ENCODE results near the gene CFAP20DC.
"Not testable (repeated sequence)": the region's sequence is repeated elsewhere in the genome, so short reads cannot be mapped to it uniquely, and the experiment has no call there.

The CFAP20DC gene

DNA sequence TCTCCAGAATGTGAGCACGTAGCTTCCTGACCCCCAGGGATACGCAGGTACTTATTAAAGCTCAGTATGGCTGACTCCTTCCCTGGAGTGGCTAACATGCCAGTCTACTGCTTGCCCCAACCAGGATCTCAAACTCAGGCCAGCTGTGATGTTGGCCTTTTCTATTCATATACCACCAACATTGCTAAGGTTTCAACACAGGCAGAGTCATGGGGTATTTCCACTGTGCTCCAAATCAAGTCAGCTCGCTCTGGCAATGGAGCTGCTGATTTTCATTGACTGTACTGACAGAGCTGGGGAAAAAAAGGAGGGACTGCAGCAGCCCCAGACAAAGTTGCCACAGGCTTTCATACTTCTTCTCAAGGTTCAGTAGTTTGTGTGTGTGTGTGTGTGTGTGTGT is 87.0 kb downstream of the CFAP20DC start:
- peak; percentile 9 for DNase-seq (ENCODE audit: low spot score)

DNA sequence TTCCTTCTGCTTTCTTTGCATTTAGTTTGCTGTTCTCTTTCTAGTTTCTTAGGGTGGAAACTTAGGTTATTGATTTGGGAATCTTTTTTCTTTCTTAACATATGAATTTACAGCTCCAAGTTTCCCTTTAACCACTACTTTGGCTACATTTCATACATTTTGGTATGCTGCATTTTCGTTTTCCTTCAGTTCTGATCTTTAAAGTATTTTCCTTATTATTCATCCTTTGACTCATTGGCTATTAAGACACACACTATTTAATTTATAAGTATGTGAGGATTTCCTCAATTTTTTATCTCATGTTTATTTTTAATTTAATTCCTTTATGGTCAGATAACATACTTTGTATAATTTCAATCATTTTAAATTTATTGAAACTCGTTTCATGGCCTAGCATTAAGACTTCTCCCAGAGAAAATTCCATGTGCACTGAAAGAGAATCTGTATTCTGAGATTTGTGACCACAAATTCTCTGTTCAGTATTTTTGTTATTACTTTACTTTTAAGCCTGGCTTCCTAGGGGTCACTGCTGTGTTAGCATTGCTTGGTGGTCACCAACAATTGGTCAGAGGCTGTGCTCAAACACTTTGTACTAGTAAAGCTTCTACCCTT is 87.7 kb downstream of the CFAP20DC start:
- DNase-seq (ENCODE audit: low spot score), result peak; percentile 34

DNA sequence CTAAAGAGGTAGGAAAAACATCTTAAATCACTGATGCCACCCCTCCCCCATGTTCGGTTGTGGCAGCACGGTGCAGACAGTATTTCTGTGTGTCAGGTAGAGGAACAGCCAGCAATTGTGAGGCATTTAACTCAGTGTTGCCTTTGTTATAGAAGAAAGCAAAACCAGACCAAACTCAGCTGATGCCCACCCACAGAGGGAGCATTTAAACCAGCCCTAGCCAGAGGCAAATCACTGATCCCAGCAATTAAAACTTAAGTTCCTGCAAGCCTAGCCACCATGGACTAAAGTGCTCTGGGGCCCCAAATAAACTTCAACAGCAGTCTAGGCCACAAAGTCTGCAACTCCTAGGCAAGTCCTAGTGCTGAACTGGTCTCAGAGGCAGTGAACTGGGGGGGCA is 94.5 kb downstream of the CFAP20DC start:
- DNase-seq (ENCODE audit: low spot score), result no peak

DNA sequence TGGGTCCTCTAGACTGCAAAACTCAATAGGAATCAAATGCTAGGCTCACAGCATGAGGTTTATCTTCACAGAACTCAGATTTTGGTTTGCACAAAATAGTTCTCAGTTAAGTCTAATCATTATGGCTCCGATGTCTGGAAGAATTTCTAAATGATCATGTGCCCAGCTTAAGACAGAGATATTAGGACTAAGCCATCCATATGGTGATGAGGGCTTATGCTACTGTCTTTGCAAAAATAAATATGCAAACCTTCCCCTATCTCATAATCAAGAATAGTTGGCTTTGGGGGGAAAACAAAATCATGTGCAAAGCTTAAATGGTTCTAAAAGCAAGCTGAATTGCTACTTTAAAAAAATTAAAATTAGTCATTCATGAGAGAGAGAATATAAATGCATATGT is 96.5 kb downstream of the CFAP20DC start:
- DNase-seq (ENCODE audit: low spot score), result no peak

DNA sequence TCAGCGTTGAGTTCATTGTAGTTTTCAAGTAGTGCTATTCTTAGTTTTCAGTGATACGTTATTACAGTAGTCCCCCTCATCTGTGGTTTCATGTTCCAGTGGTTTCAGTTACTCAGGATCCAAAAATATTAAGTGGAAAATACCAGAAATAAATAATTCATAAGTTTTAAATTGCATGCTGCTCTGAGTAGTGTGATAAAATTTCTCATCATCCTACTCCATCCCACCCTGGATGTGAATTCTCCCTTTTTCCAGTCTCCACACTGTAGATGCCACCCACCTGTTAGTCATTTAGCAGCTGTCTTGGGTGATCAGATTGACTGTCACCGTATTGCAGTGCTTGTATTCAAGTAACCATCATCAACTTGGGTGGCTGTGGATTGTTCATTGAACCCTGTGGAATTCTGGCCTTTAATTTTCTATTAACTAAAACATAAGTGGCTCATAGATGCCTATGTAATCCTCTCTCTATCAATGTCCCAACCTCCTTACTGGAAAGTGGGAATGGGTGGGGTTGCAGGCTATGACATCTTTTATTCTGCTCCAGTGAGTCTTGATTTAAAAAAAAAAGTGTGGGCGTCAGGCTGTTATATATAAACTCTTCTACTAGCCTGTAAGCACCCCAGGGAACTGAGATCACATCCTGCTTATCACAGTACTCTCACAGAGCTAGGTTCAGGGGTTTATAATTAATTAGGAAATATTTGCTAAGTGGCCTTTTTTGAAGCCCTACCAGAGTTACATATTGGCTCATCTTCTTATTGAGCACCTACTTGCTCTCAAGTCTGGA is 97.5 kb downstream of the CFAP20DC start:
- no peak for DNase-seq (ENCODE audit: low spot score)

DNA sequence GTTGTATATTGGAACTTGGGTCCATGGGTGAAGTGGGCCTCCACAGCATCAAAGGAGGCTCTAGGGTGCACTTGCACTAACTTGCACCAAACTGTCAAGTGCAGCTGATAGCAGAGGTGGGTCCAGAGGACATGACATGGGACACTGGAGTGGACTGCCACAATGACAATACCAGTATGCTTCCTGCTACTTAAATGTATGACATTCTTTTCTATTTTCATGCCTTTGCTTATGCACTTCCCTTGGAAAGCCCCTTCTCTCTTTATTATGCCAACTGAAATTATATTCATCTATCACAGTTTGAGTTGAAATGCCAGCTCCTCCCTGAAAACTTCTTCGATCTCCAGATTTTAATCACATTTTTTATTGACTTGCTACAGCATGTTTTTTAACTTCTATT is 101.8 kb downstream of the CFAP20DC start:
- no peak for DNase-seq (ENCODE audit: low spot score)

DNA sequence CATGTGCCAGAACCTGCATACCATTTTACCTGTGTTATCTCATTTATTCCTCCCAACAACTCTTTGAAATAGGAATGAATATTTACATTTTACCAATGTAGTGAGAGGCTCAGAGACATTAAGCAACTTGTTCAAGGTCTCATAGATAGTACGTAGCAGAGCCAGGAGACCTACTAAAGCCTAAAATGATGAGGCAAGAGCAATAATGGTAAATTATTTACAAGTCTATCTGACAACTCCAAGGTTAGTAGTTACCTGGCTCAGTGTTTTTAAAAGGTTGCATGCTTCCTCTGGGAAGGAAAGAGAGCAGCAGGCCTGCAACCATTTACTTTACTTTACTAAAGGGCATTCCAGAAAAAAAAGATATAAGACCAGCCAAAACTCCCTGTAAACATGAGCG is 103.0 kb downstream of the CFAP20DC start:
- no peak for DNase-seq (ENCODE audit: low spot score)

DNA sequence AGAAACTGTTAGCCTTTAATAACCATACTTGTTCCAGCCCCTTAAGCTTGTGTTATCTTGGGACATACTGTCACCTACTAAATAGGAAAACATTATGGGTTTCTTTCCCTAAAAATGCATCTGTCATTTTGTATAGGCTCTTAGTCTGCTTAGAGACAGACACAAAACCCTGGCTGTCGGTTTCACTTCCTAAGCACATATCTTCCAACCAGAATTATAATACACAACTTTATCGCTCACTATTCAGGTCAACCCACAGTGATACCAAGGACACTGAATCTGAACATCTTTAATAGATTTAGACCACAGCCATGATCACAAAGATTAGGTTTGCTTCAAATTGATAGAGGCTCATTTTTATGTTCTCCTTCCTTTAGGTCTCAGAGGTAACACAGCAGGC is 111.8 kb downstream of the CFAP20DC start:
- no peak for DNase-seq (ENCODE audit: low spot score)

DNA sequence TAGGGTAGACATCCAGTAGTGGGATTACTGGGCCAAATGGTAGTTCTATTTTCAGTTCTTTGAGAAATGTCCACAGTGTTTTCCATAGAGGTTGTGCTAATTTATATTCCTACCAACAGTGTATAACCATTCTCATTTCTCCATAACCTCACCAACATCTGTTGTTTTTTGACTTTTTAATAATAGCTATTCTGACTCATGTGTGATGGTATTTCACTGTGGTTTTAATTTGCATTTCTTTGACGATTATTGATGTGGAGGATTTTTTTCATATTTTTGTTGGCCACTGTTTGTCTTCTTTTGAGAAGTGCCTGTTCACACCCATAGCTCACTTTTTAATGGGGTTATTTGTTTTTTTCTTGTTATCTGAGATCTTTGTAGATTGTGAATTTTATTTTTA is 125.2 kb downstream of the CFAP20DC start:
- no peak for DNase-seq (ENCODE audit: low spot score)

DNA sequence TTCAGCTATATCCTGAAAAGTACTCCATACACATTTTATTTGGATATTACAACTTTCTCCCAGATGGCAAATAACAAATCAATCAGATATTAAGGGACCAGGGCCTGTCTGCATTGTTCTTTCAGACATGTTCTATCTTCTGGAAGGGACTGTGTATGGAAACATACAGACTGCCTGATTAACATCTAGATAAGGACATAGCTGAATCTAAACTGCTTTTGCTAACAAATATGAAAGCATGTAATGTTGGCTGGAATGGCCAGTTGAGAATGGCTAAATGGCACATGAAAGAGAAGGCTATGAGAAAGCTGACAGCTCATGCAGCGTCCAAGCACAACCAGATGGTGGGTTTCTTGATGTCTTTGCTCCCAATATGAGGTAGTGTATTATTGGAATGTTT is 149.4 kb downstream of the CFAP20DC start:
- no peak for DNase-seq (ENCODE audit: low spot score)

DNA sequence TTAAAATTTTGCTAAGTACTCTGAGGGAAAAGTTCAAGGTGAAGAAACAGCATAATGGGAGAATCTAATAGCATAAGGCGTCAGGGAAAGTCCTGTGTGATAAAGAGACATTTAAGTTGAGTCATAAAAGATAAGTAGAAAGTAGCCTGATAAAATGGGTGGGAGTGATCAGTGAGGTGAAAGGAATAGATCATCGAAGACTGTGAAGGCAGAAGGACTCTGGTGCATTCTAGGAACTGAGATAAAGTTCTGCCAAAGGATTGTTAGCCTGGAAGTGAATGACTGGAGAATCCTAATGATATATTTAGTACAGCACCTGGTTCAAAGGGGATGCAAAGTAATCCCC is 149.9 kb downstream of the CFAP20DC start:
- DNase-seq (ENCODE audit: low spot score), result no peak

DNA sequence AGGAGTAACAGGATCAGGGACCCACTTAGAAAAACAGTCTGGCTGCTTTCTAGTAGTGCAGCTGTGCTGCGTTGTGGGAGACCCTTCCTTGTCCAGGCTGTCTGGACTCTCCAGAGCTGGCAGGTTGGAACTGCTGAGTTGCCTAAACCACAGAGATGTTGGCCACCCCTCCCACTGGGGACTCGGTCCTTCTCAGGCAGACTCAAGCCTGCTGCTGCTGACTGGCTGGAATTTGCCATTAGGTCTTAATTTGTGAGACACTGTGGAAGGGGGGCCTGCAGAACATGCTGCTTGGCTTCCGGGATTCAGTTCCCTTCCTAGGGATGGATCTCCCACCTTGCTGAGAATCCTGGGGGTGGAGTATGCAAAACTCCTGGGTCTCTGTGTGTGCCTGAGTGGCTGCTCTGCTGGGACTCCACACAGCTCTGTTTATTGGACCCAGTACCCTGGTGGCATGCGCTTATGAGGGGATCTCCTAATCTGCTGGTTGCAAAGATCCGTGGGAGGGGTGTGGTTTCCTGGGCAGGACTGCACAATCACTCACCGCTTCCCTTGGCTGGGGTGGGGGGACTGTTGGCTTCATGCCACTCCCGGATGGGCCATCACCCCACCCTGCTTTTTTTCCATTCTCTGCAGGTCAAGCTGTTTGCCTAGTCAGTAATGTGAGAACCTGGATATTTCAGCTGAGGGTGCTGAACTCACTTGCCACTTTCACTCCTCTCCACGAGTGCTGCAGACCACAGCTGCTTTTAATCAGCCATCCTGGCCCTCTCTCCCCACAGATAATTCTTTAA is 150.5 kb downstream of the CFAP20DC start:
- DNase-seq (ENCODE audit: low spot score), result peak; percentile 27

DNA sequence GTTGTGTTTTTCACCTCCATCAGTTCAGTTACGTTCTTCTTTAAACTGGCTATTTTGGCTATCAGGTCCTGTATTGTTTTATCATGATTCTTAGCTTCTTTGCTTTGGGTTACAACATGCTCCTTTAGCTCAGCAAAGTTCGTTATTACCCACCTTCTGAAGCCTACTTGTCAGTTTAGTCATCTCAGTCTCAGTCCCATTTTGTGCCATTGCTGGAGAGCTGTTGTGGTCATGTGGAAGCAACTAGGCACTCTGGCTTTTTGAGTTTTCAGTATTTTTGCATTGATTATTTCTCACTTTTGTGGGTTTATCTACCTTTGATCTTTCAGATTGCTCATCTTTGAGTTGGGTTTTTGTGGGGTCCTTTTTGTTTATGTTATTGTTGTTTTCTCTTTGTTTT is 151.3 kb downstream of the CFAP20DC start:
- DNase-seq (ENCODE audit: low spot score), result no peak

DNA sequence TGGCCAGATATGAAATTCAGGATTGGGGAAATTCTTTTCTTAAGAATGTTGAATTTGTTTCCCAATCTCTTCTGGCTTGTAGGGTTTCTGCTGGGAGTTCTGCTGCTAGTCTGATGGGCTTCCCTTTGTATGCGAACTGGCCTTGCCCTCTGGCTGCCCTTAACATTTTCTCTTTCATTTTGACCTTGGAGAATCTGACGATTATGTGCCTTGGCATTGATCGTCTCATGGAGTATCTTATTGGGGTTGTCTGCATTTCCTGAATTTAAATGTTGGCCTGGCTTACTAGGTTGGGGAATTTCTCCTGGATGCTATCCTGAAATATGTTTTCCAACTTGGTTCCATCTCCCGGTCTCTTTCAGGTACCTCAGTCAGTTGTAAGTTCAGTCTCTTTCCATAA is 152.2 kb downstream of the CFAP20DC start:
- no peak for DNase-seq (ENCODE audit: low spot score)

DNA sequence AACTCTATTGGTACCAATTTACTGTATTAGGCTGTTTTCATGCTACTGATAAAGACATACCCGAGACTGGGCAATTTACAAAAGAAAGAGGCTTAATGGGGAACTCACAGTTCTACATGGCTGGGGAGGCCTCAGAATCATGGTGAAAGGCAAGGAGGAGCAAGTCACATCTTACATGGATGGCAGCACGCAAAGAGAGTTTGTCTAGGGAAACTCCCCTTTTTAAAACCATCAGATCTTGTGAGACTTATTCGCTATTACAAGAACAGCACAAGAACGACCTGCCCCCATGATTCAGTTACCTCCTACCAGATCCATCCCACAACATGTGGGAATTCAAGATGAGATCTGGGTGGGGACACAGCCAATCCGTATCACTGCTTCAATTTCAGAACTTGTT is 154.1 kb downstream of the CFAP20DC start:
- DNase-seq (ENCODE audit: low spot score), result not testable (repeated sequence)

DNA sequence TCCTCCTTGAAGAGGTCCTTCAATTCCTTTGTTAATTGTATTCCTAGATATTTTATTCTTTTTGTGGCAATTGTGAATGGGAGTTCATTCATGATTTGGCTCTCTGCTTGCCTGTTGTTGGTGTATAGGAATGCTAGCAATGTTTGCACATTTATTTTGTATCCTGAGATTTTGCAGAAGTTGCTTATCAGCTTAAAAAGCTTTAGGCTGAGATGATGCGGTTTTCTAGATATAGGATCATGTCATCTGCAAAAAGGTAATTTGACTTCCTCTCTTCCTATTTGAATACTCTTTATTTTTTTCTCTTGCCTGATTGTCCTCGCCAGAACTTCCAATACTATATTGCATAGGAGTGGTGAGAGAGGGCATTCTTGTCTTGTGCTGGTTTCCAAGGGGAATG is 157.3 kb downstream of the CFAP20DC start:
- not testable (repeated sequence) for DNase-seq (ENCODE audit: low spot score)

DNA sequence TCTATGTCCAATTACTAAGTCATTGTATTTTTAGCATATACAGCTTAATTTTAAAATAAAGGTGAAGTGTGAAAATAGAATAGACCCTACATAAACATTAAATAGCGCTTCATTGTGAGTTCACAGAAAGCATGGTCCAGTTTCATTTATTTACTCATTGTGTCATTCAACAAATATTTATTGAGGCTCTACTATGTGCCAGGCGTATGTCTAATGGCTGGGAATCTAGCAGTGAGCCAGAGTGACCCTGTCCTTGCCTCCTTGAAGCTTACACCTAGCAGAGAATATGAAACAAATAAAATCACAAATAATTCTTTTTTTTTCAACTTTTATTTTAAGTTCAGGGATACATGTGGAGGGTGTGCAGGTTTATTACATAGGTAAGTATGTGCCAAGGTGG is 161.7 kb downstream of the CFAP20DC start:
- no peak for DNase-seq (ENCODE audit: low spot score)

DNA sequence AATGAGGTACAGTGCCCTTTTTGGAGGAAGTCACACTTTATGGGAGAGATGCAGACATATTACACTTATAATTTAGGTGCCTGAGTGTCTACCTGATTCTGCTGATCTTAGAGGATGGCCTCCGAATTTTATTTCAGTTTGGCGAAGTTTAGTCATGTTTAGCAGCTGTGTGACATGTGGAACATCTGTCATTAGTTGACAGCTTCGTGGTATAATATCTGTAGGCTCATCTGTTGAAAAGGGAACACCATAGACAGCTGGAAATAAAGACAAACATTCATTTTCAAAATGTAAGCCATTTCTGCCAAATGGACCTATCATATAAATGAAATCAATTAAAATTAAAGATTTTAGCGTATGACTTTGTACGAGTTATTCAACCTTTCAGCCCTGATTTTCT is 165.4 kb downstream of the CFAP20DC start:
- no peak for DNase-seq (ENCODE audit: low spot score)

DNA sequence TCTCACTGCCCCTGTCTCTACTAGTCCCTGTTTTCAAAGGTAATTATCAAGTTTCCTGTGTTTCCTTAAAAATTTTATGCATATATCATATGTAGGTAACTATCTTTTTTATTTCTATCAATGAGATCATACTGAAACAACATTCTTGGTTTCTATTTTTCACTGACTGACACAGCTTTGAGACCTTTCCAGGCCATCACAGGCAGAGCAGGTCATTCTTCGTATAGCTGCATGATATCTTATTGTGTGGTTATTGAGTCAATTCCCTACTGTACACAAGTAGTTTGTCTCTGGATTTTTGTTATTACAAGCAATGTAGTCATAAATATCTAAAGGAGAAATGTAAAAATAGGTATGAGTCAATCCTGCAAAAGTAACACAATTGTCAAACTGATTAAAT is 169.6 kb downstream of the CFAP20DC start:
- peak; percentile 20 for DNase-seq (ENCODE audit: low spot score)

DNA sequence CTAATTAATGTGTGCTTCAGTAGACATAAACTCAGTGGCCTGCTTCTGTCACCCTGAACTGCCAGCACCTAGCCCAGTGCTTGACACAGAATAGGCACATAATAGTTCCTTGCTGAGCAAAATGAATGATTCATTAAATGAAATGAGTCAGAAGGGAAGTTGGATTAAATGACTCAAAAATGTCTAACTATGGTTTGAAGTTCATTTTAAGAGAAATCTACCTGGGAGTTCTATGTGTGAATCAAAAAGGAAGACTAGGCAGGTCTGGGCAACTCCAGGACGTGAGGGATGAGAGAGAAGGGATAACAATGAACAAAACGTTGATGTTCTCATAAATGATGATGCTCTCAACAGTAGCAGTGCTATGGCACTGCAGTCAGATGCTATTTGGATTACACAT is 175.0 kb downstream of the CFAP20DC start:
- no peak for DNase-seq (ENCODE audit: low spot score)

DNA sequence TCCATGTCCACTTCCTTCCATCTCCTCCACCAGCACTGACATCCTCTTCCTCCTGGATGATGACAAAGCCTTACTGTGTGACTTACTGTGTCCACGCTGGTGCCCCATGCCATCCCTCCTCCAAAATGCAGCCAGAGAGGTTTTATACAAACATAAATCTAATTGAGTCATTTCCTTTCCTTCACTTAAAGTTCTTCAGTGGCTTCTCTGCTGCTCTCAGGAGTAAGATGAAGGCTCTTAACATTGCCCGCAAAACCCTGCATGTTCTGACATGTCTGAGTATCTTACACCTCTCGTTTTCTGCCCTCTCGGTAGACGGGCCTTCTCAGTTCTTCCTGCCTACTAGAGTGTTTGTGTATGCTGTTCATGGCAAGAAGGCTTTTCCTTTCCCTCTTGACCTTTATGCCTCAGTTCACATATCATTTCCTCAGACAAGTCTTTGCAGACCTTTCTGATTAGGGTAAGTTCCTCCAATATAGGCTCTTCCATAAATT is 175.5 kb downstream of the CFAP20DC start:
- DNase-seq (ENCODE audit: low spot score), result no peak

DNA sequence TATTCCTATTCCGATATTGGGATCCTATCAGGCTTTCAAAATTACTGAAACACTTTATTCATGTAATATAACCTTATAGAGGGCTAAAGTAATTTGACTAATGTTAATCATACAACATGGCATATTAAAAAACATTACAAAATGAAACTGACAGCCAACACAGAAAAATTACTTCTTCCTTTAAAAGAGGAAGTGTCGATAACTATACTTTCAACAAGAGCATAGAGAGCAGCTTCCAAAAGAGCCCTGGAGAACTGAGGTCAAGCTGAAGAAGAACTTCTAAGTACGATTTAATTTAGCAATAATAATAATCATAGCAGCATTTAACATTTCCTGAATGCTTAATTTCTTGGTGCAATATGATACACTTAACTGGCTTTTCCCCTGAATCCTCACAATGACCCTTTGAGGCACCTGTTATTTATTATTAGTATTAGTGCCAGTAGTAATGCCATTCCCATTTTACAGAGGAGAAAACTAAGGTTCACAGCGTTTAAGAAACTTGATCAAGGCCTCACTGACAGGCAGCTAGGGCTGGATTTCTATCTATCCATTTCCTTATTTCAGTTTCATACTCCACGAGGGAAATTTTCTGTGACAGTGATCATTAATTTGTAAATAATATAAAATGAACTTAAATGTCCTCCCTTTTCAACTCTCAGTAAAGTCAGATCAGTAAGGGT is 181.6 kb downstream of the CFAP20DC start:
- no peak for DNase-seq (ENCODE audit: low spot score)

DNA sequence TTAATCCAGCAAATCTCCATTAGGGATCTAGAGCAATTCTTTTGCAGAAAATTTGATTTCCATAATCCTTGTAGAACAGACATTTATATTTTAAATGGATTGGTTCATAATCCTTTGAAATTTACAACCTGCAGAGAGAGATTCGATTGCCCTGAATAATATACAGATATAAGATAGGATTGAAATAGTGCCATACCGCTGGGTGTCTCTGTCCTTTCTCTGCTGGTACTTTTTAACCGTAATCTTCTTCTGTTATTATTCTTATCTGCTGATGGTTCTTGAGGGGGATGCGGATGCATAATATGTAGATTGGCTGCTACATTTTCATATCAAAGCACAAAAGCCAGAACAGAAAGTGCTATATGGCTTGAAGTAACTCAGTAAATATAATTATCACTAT is 182.2 kb downstream of the CFAP20DC start:
- DNase-seq (ENCODE audit: low spot score), result no peak

All from GM03348 (cell line).